ENCODE data around the gene UST.

UST gene

DNA sequence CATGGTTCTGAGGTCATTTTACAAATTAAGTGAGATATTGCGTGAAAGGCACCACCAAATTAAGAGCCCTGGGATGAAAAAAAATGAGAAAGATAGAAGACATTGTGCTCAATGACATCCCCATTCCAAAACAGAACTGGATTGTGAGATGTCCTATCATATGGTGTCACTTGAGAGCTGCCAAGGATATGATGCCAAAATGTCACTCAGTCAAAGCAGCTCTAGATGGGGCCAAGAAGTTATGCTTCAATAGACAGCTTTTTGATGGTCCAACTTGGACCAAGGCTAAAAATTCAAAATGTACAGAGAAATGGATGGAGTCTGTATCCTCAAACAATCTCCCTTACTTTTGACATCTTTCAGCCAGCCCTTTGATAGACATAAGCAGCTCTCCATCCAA lies 180.8 kb downstream of the UST start:
- Histone ChIP-seq H3K27ac (ENCODE audit: low read length) (no peak overlapping the region), H3K9me3 (ENCODE audit: control insufficient read depth, low read depth, low read length) (no peaks in the 10 kb centered on the region), H3K27me3 (ENCODE audit: control insufficient read depth, insufficient read depth, low read length) (no peaks in the 10 kb centered on the region), H3K4me3 (ENCODE audit: low read length) (no peak overlapping the region), H3K4me1 (ENCODE audit: control insufficient read depth, low read depth, low read length) (peaks cover 22% of the 10 kb centered on the region), H3K36me3 (ENCODE audit: control insufficient read depth, low read depth, low read length) (no peaks in the 10 kb centered on the region), H3K9ac (ENCODE audit: low read length) (no peak overlapping the region)

DNA sequence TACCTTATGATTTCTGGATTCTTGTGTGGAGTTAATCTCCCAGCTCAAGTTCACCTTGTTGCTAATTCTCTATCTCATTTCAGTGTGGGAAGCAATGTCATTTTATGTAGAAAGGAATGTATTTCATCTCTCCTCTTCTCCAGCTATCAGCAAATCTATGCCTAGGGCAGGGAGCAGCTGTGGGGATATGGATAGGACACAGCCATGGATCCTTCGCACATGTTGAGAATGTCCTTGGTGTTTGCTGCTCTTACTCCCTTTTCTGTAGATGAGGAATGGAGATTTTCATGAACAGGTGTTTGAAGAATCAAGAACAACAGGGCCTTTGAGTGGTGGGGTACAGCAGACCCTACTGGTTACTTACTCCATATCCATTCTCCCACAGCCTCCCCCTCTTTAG lies 182.0 kb downstream of the UST start:
- Histone ChIP-seq H3K4me3 (ENCODE audit: low read length) (no peak overlapping the region), H3K9me3 (ENCODE audit: control insufficient read depth, low read depth, low read length) (no peaks in the 10 kb centered on the region), H3K27me3 (ENCODE audit: control insufficient read depth, insufficient read depth, low read length) (no peaks in the 10 kb centered on the region), H3K9ac (ENCODE audit: low read length) (no peak overlapping the region), H3K36me3 (ENCODE audit: control insufficient read depth, low read depth, low read length) (no peaks in the 10 kb centered on the region), H3K4me1 (ENCODE audit: control insufficient read depth, low read depth, low read length) (peaks cover 19% of the 10 kb centered on the region), H3K27ac (ENCODE audit: low read length) (no peak overlapping the region)

DNA sequence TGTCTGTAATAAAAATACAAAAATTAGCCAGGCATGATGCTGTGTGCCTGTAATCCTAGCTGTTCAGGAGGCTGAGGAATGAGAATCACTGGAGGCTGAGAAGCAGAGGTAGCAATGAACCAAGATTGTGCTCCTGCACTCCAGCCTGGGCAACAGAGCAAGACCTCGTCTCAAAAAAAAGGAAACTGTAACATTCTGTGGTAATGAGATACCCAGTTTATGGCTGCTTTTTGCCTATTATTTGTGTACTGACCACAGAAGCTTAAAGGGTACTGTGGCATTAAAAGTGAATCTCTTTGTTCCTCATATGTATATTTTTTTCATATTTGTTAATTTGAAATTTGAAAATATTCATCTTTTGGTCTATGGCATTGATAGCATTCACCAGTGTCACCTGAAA lies 185.4 kb downstream of the UST start:
- Histone ChIP-seq H3K4me1 (ENCODE audit: control insufficient read depth, low read depth, low read length) (no peaks in the 10 kb centered on the region), H3K27ac (ENCODE audit: low read length) (no peak overlapping the region), H3K9ac (ENCODE audit: low read length) (no peak overlapping the region), H3K36me3 (ENCODE audit: control insufficient read depth, low read depth, low read length) (no peaks in the 10 kb centered on the region), H3K9me3 (ENCODE audit: control insufficient read depth, low read depth, low read length) (no peaks in the 10 kb centered on the region), H3K4me3 (ENCODE audit: low read length) (no peak overlapping the region), H3K27me3 (ENCODE audit: control insufficient read depth, insufficient read depth, low read length) (no peaks in the 10 kb centered on the region)

DNA sequence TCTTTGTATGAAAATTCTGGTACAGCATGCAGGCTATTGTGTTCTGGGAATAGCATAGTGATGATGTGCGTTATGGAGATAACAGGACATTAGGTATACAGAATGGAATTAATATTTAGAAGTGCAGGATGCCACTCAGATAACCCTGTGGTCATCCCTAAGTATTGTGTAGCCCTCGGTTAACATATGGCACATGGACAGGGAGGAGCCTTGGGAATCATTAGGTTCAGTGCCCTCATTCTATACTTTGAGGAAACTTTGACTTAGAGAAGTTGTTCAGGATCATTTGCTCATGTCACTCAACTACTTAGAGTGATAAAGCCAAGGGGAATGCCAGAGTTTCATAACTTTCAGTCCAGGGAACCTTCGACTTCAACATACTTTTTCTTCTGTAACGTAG lies 185.9 kb downstream of the UST start:
- Histone ChIP-seq H3K4me3 (ENCODE audit: low read length) (no peak overlapping the region), H3K9ac (ENCODE audit: low read length) (no peak overlapping the region), H3K9me3 (ENCODE audit: control insufficient read depth, low read depth, low read length) (no peaks in the 10 kb centered on the region), H3K4me1 (ENCODE audit: control insufficient read depth, low read depth, low read length) (no peaks in the 10 kb centered on the region), H3K27me3 (ENCODE audit: control insufficient read depth, insufficient read depth, low read length) (no peaks in the 10 kb centered on the region), H3K36me3 (ENCODE audit: control insufficient read depth, low read depth, low read length) (no peaks in the 10 kb centered on the region), H3K27ac (ENCODE audit: low read length) (no peak overlapping the region)

DNA sequence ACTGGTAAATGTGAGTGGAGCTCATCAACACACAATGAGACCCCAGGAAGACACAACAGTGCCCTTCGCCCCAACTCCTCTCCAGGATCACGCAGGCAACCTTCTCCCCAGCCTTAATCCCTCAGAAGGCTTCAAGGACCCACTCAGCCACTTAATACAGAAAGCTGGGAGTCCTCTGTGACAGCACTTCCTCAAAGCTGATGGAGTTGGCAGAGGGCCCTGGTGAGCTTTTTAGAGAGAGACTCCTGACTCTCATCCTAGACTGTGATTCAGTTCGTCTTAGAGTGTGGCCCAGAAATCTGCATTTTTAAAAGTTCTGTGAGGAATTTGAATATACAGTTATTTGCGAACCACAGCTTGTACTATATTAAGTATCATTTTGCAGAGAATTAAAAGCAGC lies 187.7 kb downstream of the UST start:
- H3K4me3 ChIP-seq (ENCODE audit: low read length), result no peak overlapping the region
- no peak overlapping the region for H3K27ac ChIP-seq (ENCODE audit: low read length)
- no peaks in the 10 kb centered on the region for H3K27me3 ChIP-seq (ENCODE audit: control insufficient read depth, insufficient read depth, low read length)
- no peaks in the 10 kb centered on the region for H3K4me1 ChIP-seq (ENCODE audit: control insufficient read depth, low read depth, low read length)
- no peaks in the 10 kb centered on the region for H3K9me3 ChIP-seq (ENCODE audit: control insufficient read depth, low read depth, low read length)
- no peaks in the 10 kb centered on the region for H3K36me3 ChIP-seq (ENCODE audit: control insufficient read depth, low read depth, low read length)
- no peak overlapping the region for H3K9ac ChIP-seq (ENCODE audit: low read length)

DNA sequence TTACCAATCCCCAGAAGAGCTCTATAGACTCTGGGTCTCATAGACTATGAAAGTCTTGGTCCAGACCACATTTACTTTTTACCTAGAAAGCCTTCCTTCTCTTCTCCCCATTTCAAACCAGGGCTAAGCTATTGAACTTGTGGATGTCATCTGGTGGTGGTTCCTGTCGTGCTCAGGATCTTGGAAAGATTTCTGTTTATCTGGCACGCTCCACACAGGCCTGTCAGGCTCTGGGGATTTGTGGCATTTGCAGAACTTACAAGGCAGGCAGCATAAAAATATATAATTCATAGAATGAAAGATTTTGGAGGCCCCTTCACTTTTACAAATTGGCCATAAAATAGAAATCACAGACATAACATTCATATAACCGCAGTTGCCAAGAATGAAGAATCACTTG lies 188.1 kb downstream of the UST start:
- no peak overlapping the region for H3K9ac ChIP-seq (ENCODE audit: low read length)
- no peaks in the 10 kb centered on the region for H3K36me3 ChIP-seq (ENCODE audit: control insufficient read depth, low read depth, low read length)
- no peak overlapping the region for H3K4me3 ChIP-seq (ENCODE audit: low read length)

DNA sequence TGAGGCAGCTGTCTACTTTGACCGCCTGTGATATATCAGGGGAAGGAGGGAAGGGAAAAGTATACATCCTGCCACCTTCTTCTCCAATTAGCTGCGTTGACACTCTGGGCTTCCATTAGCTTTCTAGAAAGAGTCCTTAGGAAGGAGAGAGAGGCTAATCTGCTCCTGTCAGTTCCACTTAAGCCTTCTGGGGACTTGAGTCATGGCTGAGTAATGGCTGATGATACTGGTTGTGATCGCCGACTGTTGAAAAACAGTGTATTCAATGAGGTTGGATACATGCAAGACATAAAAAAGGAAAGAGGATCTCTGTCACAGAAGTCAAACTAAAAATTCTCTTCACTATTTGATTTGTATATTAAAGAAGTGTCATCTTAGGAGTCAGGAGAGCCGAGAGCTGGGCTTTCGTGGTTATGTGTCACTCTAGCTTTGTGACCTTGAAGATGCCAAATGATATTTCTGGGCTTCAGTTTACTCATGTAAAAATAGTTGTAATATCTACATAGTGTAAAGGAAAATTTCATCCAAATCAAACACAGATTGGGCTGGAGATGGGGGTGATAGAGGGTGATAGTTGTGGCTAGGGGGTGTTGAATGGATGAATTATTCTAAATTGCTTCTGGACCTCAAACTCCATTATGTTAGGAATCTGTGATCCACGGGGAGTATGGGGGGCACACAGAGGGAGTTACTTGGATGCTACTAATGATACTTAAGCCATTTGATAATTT lies 189.0 kb downstream of the UST start:
- no peak overlapping the region for H3K4me3 ChIP-seq (ENCODE audit: low read length)
- no peaks in the 10 kb centered on the region for H3K36me3 ChIP-seq (ENCODE audit: control insufficient read depth, low read depth, low read length)
- no peaks in the 10 kb centered on the region for H3K9me3 ChIP-seq (ENCODE audit: control insufficient read depth, low read depth, low read length)
- no peaks in the 10 kb centered on the region for H3K27me3 ChIP-seq (ENCODE audit: control insufficient read depth, insufficient read depth, low read length)
- H3K27ac ChIP-seq (ENCODE audit: low read length), result no peak overlapping the region
- no peak overlapping the region for H3K9ac ChIP-seq (ENCODE audit: low read length)
- H3K4me1 ChIP-seq (ENCODE audit: control insufficient read depth, low read depth, low read length), result no peaks in the 10 kb centered on the region

More for the DNA sequence above, 188.1 kb downstream of the UST start:
- Histone ChIP-seq H3K27ac (ENCODE audit: low read length) (no peak overlapping the region), H3K27me3 (ENCODE audit: control insufficient read depth, insufficient read depth, low read length) (no peaks in the 10 kb centered on the region), H3K4me1 (ENCODE audit: control insufficient read depth, low read depth, low read length) (no peaks in the 10 kb centered on the region), H3K9me3 (ENCODE audit: control insufficient read depth, low read depth, low read length) (no peaks in the 10 kb centered on the region)

DNA sequence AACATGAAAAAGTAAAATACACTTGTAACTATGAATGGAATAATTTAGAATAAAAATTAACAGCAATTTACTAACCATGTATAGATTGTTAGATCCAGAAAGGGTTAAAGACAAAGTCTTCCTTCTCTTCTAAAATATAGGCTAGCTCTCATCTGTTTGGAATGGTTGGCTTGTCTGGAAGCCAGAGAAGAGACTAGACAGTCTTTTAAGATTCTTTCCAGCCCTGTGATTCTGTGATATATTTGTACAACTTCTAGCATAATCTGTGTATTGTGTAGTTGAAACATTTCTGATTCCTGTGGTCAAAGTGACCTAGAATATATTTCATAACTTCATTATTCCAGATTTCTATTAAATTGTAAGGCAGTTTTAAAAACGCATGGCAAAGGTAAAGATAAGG lies 196.6 kb downstream of the UST start:
- H3K27ac ChIP-seq (ENCODE audit: low read length), result no peak overlapping the region
- H3K27me3 ChIP-seq (ENCODE audit: control insufficient read depth, insufficient read depth, low read length), result no peaks in the 10 kb centered on the region

DNA sequence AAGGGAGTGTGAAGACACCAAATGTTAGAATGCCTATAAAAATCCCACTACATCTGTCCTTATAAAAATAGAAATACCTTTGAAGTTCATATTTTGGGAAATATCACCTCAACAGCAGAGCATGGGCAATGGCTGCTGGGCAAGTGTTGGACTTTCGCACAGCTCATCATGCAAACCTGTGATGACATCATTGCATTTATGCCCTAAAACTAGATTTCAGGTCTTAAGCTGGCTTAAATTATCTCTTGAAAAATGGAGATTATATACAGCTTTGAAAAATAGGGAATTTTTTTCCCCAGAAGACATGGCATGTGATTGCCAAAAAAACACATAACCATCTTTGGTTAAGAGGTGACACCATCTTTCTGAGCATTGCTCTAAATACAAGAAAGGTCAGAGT lies 197.8 kb downstream of the UST start:
- Histone ChIP-seq H3K27me3 (ENCODE audit: control insufficient read depth, insufficient read depth, low read length) (no peaks in the 10 kb centered on the region), H3K27ac (ENCODE audit: low read length) (no peak overlapping the region), H3K36me3 (ENCODE audit: control insufficient read depth, low read depth, low read length) (peaks cover 7% of the 10 kb centered on the region)

More for the DNA sequence above, 196.6 kb downstream of the UST start:
- no peak overlapping the region for H3K4me3 ChIP-seq (ENCODE audit: low read length)
- no peak overlapping the region for H3K9ac ChIP-seq (ENCODE audit: low read length)
- peaks cover 8% of the 10 kb centered on the region for H3K4me1 ChIP-seq (ENCODE audit: control insufficient read depth, low read depth, low read length)
- no peaks in the 10 kb centered on the region for H3K9me3 ChIP-seq (ENCODE audit: control insufficient read depth, low read depth, low read length)
- peaks cover 7% of the 10 kb centered on the region for H3K36me3 ChIP-seq (ENCODE audit: control insufficient read depth, low read depth, low read length)

DNA sequence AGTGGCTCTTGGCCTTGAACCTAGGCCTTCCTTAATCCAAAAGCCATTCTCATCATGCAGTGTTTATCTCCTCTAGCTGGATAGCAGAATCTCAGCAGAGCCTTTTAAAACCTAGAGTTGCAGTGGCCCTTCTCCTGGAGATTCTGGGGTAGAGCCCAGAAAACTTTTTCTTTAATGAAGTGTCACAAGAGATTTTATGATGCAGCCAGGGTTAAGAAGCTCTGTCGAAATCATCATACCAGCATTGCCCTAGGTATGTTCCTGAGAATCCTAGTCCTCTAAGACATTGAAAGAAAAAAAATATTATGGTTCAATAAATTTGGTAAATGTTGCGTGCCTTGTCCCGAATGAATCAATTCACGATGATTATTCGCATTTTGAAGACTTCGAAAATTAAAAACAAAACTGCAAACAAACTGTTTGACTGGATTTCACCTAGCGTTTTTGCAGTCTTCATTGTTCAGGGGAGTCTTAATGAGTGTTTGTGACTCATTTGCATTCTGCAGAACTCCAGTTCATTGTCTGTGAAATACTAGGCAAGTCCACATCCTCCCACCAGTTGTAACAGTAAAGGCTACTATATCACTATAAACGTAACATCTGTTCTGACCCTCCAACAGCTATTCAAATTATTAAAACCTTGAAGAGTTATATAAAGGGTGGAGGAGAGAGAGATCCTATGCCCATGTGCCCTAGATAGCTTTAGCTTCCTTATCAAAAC lies 198.6 kb downstream of the UST start:
- Histone ChIP-seq H3K27ac (ENCODE audit: low read length) (no peak overlapping the region), H3K4me3 (ENCODE audit: low read length) (no peak overlapping the region), H3K9me3 (ENCODE audit: control insufficient read depth, low read depth, low read length) (no peaks in the 10 kb centered on the region), H3K36me3 (ENCODE audit: control insufficient read depth, low read depth, low read length) (peaks cover 7% of the 10 kb centered on the region), H3K4me1 (ENCODE audit: control insufficient read depth, low read depth, low read length) (peaks cover 8% of the 10 kb centered on the region), H3K9ac (ENCODE audit: low read length) (no peak overlapping the region), H3K27me3 (ENCODE audit: control insufficient read depth, insufficient read depth, low read length) (no peaks in the 10 kb centered on the region)

More for the DNA sequence above, 197.8 kb downstream of the UST start:
- Histone ChIP-seq H3K4me3 (ENCODE audit: low read length) (no peak overlapping the region), H3K9ac (ENCODE audit: low read length) (no peak overlapping the region), H3K9me3 (ENCODE audit: control insufficient read depth, low read depth, low read length) (no peaks in the 10 kb centered on the region), H3K4me1 (ENCODE audit: control insufficient read depth, low read depth, low read length) (peaks cover 8% of the 10 kb centered on the region)

DNA sequence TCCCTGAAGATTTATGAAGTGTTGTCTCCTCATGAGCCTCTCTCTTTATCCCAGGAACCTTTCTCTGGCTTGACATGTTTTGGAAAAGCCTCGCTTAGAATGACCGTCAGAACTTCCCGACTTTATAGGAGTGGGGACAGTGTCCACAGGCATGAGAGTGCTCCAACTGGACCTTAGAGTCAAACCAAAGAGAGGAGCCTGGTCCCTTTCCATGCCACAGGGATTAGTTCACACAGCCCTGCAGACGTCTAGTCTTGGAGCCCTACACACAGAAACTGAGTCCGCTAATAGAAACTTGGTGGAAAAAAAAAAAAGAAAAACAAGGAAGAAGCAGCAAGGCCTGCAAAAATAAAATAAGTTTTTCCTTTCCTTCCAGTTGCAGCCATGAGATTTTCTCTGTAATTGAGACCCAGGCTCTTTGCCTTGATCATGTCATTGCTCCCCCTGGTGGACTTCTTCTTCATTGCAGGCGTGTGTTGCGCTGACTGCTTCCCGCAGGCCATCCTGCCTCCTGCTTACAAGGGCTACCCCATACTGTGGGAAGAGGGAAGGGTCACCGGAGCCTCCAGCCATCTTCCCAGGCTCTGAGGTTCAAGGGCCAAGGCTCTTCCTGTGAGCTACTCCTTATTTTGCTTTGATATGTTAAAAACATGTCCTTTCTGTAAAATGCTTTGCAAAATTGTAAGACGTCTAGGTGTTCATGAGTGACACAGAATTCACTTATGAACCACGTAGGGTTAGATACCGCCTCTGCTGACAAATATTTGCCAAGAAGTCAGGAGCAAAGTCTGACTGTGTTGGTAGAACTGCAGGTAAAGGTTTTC lies 201.0 kb downstream of the UST start:
- Histone ChIP-seq H3K27me3 (ENCODE audit: control insufficient read depth, insufficient read depth, low read length) (no peaks in the 10 kb centered on the region), H3K36me3 (ENCODE audit: control insufficient read depth, low read depth, low read length) (no peaks in the 10 kb centered on the region), H3K9me3 (ENCODE audit: control insufficient read depth, low read depth, low read length) (no peaks in the 10 kb centered on the region), H3K27ac (ENCODE audit: low read length) (no peak overlapping the region), H3K9ac (ENCODE audit: low read length) (no peak overlapping the region), H3K4me3 (ENCODE audit: low read length) (no peak overlapping the region), H3K4me1 (ENCODE audit: control insufficient read depth, low read depth, low read length) (peaks cover 8% of the 10 kb centered on the region)

All from iPS-18a (cell line).